Measurements from ENCODE around the gene CHST8. TPM values are rescaled to one million over a fixed set of nuclear protein-coding genes. Genes with fewer than 3 reads are reported as not detected.

The CHST8 gene
- total RNA-seq, 1 donor from 2014 or later: 3.0 TPM

- H3K4me3 Mint-ChIP-seq (ENCODE audit: low read depth): no peak overlapping the region
- DNase-seq (ENCODE audit: low spot score, unreplicated experiment): no peak
- no peaks in the 10 kb centered on the region for H3K9me3 Mint-ChIP-seq (ENCODE audit: low read depth)
- H3K4me1 Mint-ChIP-seq (ENCODE audit: low read depth): no peaks in the 10 kb centered on the region
- no peaks in the 10 kb centered on the region for H3K36me3 Mint-ChIP-seq (ENCODE audit: insufficient read depth)
- no peak overlapping the region for H3K27ac Mint-ChIP-seq
- peaks cover 3% of the 10 kb centered on the region for H3K27me3 Mint-ChIP-seq
- no peak for TF ChIP-seq CTCF (IDR thresholded peaks at IDR 0.05; ENCODE audit: unreplicated experiment)
Measured at GRCh38 chr19:33756177-33756576, 134.4 kb downstream of the CHST8 start.

GRCh38 chr19:33758541-33759013 lies 136.8 kb downstream of the CHST8 start:
- no peaks in the 10 kb centered on the region for H3K36me3 Mint-ChIP-seq (ENCODE audit: insufficient read depth)
- no peak overlapping the region for H3K4me3 Mint-ChIP-seq (ENCODE audit: low read depth)
- H3K27ac Mint-ChIP-seq: no peak overlapping the region
- H3K27me3 Mint-ChIP-seq: peaks cover 6% of the 10 kb centered on the region
- H3K9me3 Mint-ChIP-seq (ENCODE audit: low read depth): no peaks in the 10 kb centered on the region
- no peak for TF ChIP-seq CTCF (IDR thresholded peaks at IDR 0.05; ENCODE audit: unreplicated experiment)
- no peaks in the 10 kb centered on the region for H3K4me1 Mint-ChIP-seq (ENCODE audit: low read depth)
- DNase-seq (ENCODE audit: low spot score, unreplicated experiment): no peak

GRCh38 chr19:33759356-33759755 lies 137.6 kb downstream of the CHST8 start:
- H3K27me3 Mint-ChIP-seq: peaks cover 6% of the 10 kb centered on the region
- no peaks in the 10 kb centered on the region for H3K9me3 Mint-ChIP-seq (ENCODE audit: low read depth)
- H3K36me3 Mint-ChIP-seq (ENCODE audit: insufficient read depth): no peaks in the 10 kb centered on the region
- no peak for TF ChIP-seq CTCF (IDR thresholded peaks at IDR 0.05; ENCODE audit: unreplicated experiment)
- DNase-seq (ENCODE audit: low spot score, unreplicated experiment): no peak
- H3K4me1 Mint-ChIP-seq (ENCODE audit: low read depth): no peaks in the 10 kb centered on the region
- H3K4me3 Mint-ChIP-seq (ENCODE audit: low read depth): no peak overlapping the region
- H3K27ac Mint-ChIP-seq: no peak overlapping the region

- peaks cover 3% of the 10 kb centered on the region for H3K27me3 Mint-ChIP-seq
- H3K36me3 Mint-ChIP-seq (ENCODE audit: insufficient read depth): no peaks in the 10 kb centered on the region
- DNase-seq (ENCODE audit: low spot score, unreplicated experiment): no peak
- H3K27ac Mint-ChIP-seq: no peak overlapping the region
- no peaks in the 10 kb centered on the region for H3K4me1 Mint-ChIP-seq (ENCODE audit: low read depth)
- TF ChIP-seq CTCF (IDR thresholded peaks at IDR 0.05; ENCODE audit: unreplicated experiment): no peak
- H3K4me3 Mint-ChIP-seq (ENCODE audit: low read depth): no peak overlapping the region
- no peaks in the 10 kb centered on the region for H3K9me3 Mint-ChIP-seq (ENCODE audit: low read depth)
Measured at GRCh38 chr19:33763633-33764371, 142.0 kb downstream of the CHST8 start.

GRCh38 chr19:33766623-33767022 lies 144.9 kb downstream of the CHST8 start:
- H3K4me3 Mint-ChIP-seq (ENCODE audit: low read depth): no peak overlapping the region
- peaks cover 10% of the 10 kb centered on the region for H3K27me3 Mint-ChIP-seq
- no peak for DNase-seq (ENCODE audit: low spot score, unreplicated experiment)
- H3K9me3 Mint-ChIP-seq (ENCODE audit: low read depth): no peaks in the 10 kb centered on the region
- no peak overlapping the region for H3K27ac Mint-ChIP-seq
- no peaks in the 10 kb centered on the region for H3K4me1 Mint-ChIP-seq (ENCODE audit: low read depth)
- no peaks in the 10 kb centered on the region for H3K36me3 Mint-ChIP-seq (ENCODE audit: insufficient read depth)
- no peak for TF ChIP-seq CTCF (IDR thresholded peaks at IDR 0.05; ENCODE audit: unreplicated experiment)
